Neural progenitor cell (in vitro differentiated cells): Measurements from ENCODE around the gene SND1. TPM values are rescaled to one million over a fixed set of nuclear protein-coding genes. Genes with fewer than 3 reads are reported as not detected.

Experiments used
- DNase-seq: peaks from one replicate; pipeline ENCODE4 v3.0.0-alpha.2; 2016; ENCODE audit warnings: low spot score
- H2AFZ ChIP-seq: fragments of 200-600 bp; sonication (generic); replicated peaks from 2 replicates; pipeline ENCODE4 v1.6.1; 2016; ENCODE audit warnings: antibody characterized with exemption
- H3F3A ChIP-seq: fragments of 200-600 bp; sonication (generic); 2 replicates; pipeline ENCODE4 v1.6.1; 2016; ENCODE audit warnings: antibody characterized with exemption, low read depth
- H3K27ac ChIP-seq: fragments of 200-600 bp; sonication (generic); 2 replicates; pipeline ENCODE4 v1.5.1; 2016; ENCODE audit warnings: mild to moderate bottlenecking
- H3K27me3 ChIP-seq: fragments of 200-600 bp; sonication (generic); 2 replicates; pipeline ENCODE4 v1.6.1; 2016; ENCODE audit warnings: mild to moderate bottlenecking, moderate library complexity
- H3K36me3 ChIP-seq: fragments of 200-600 bp; sonication (generic); 2 replicates; pipeline ENCODE4 v1.5.1; 2016
- H3K4me1 ChIP-seq: fragments of 200-600 bp; sonication (generic); 2 replicates; pipeline ENCODE4 v1.6.1; 2016; ENCODE audit warnings: mixed run types
- H3K4me2 ChIP-seq: fragments of 200-600 bp; sonication (generic); 2 replicates; pipeline ENCODE4 v1.6.1; 2016
- H3K4me3 ChIP-seq: fragments of 200-600 bp; sonication (generic); 2 replicates; pipeline ENCODE4 v1.5.1; 2016
- H3K79me2 ChIP-seq: fragments of 200-600 bp; sonication (generic); 2 replicates; pipeline ENCODE4 v1.6.1; 2016; ENCODE audit warnings: low read depth
- H3K9ac ChIP-seq: fragments of 200-600 bp; sonication (generic); 2 replicates; pipeline ENCODE4 v1.6.1; 2016
- H3K9me3 ChIP-seq: fragments of 200-600 bp; sonication (generic); 2 replicates; pipeline ENCODE4 v1.5.1; 2016; ENCODE audit warnings: low read depth
- H4K20me1 ChIP-seq: fragments of 200-600 bp; sonication (generic); 2 replicates; pipeline ENCODE4 v1.6.1; 2016; ENCODE audit warnings: low read depth
- H3K27ac Mint-ChIP-seq: 3 replicates; pipeline ENCODE4 v1.8.0; 2021; ENCODE audit warnings: mixed read lengths
- H3K27me3 Mint-ChIP-seq: 2 replicates; pipeline ENCODE4 v1.8.0; 2022; ENCODE audit warnings: low read depth, mild to moderate bottlenecking, inconsistent platforms, moderate library complexity, mixed read lengths; ENCODE audit not compliant: insufficient read depth
- H3K36me3 Mint-ChIP-seq: 3 replicates; pipeline ENCODE4 v1.8.0; 2021; ENCODE audit warnings: mixed read lengths
- H3K4me1 Mint-ChIP-seq: 3 replicates; pipeline ENCODE4 v1.8.0; 2021; ENCODE audit warnings: mixed read lengths
- H3K4me3 Mint-ChIP-seq: 3 replicates; pipeline ENCODE4 v1.8.0; 2021; ENCODE audit warnings: mild to moderate bottlenecking, moderate library complexity, mixed read lengths
- H3K9me3 Mint-ChIP-seq: 3 replicates; pipeline ENCODE4 v1.8.0; 2020; ENCODE audit warnings: mixed read lengths
- EZH2 ChIP-seq: fragments of 200-600 bp; sonication (generic); IDR thresholded peaks from 2 replicates; pipeline ENCODE4 v1.6.1; 2017; ENCODE audit warnings: antibody characterized with exemption, mild to moderate bottlenecking, moderate library complexity
- EZH2phosphoT487 ChIP-seq: fragments of 200-600 bp; sonication (generic); IDR thresholded peaks from 2 replicates; pipeline ENCODE4 v1.6.1; 2017; ENCODE audit warnings: antibody characterized with exemption
- total RNA-seq: library from RNA; depleted of rRNA; stranded (reverse); fragments of >200 nt; gene quantifications from 2 replicates; pipeline ENCODE4 v1.2.3, GENCODE V29; 2015; ENCODE audit warnings: low replicate concordance
- TF ChIP-seq, protein P1 (sequence below): fragments of 200-600 bp; sonication (generic); IDR thresholded peaks from 2 replicates; pipeline ENCODE4 v1.5.1; 2017; ENCODE audit warnings: antibody characterized with exemption, mild to moderate bottlenecking

SND1 gene
- total RNA-seq, 1 donor from 2014 or later: 154 TPM

DNA sequence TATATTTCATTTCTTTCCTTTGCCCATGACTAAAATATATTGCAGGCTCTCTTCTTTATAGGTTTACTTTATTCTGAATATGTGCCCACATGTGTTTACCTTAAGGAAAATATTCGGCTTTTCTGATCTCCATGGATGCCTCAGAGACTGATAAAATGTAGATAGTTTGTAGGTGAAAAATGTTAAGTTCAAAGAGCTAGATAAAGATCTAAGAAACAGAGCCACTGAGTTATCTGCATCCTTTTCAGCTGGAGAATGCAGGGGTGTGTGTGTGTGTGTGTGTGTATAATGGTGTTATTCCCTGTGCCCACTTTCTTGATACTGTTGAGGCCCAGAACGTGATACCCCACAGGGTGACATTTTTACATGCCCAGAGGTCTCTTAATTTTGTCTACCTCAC is 228.5 kb downstream of the SND1 start:
- DNase-seq: no peak
- Histone ChIP-seq H3K9me3 (no peaks in the 10 kb centered on the region), H3K9ac (no peak overlapping the region), H3F3A (no peaks in the 10 kb centered on the region), H3K79me2 (peaks cover 18% of the 10 kb centered on the region), H2AFZ (no peak overlapping the region), H3K27ac (no peak overlapping the region), H3K27me3 (no peaks in the 10 kb centered on the region), H3K36me3 (no peaks in the 10 kb centered on the region), H3K4me1 (peaks cover 28% of the 10 kb centered on the region), H4K20me1 (peaks cover 6% of the 10 kb centered on the region), H3K4me3 (no peak overlapping the region), H3K4me2 (no peak overlapping the region)
- TF ChIP-seq EZH2phosphoT487 (no peak), EZH2 (no peak)
- TF ChIP-seq, protein P1, sequence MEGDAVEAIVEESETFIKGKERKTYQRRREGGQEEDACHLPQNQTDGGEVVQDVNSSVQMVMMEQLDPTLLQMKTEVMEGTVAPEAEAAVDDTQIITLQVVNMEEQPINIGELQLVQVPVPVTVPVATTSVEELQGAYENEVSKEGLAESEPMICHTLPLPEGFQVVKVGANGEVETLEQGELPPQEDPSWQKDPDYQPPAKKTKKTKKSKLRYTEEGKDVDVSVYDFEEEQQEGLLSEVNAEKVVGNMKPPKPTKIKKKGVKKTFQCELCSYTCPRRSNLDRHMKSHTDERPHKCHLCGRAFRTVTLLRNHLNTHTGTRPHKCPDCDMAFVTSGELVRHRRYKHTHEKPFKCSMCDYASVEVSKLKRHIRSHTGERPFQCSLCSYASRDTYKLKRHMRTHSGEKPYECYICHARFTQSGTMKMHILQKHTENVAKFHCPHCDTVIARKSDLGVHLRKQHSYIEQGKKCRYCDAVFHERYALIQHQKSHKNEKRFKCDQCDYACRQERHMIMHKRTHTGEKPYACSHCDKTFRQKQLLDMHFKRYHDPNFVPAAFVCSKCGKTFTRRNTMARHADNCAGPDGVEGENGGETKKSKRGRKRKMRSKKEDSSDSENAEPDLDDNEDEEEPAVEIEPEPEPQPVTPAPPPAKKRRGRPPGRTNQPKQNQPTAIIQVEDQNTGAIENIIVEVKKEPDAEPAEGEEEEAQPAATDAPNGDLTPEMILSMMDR: no peak
- no peak overlapping the region for H3K4me3 Mint-ChIP-seq
- no peak overlapping the region for H3K27ac Mint-ChIP-seq
- no peaks in the 10 kb centered on the region for H3K36me3 Mint-ChIP-seq
- H3K9me3 Mint-ChIP-seq: no peaks in the 10 kb centered on the region
- H3K27me3 Mint-ChIP-seq: no peaks in the 10 kb centered on the region
- H3K4me1 Mint-ChIP-seq: peaks cover 24% of the 10 kb centered on the region

DNA sequence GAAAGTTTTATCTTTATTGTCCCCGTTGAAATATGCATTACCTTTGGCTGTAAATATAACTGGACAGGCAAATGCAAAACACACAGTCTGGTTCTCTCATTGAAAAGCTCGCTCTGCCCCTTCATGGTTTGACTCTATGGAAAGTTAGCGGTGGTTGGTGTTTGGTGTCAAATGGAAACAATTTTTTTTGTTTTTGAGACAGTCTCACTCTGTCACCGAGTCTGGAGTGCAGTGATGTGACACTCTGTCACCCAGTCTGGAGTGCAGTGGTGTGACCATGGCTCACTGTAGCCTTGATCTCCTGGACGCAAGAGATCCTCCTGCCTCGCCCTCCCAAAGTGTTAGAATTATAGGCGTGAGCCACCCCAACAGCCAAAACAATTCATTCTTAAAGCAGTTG is 229.6 kb downstream of the SND1 start:
- H3K27me3 Mint-ChIP-seq: no peaks in the 10 kb centered on the region
- no peak overlapping the region for H3K27ac ChIP-seq
- H3K4me3 Mint-ChIP-seq: no peak overlapping the region
- no peak overlapping the region for H3K27ac Mint-ChIP-seq
- H3K36me3 Mint-ChIP-seq: no peaks in the 10 kb centered on the region
- H3K9me3 Mint-ChIP-seq: no peaks in the 10 kb centered on the region
- TF ChIP-seq EZH2: no peak
- no peak for TF ChIP-seq EZH2phosphoT487
- TF ChIP-seq, protein P1: no peak
- DNase-seq: no peak
- H3F3A ChIP-seq: no peaks in the 10 kb centered on the region
- H3K4me3 ChIP-seq: no peak overlapping the region
- H3K9me3 ChIP-seq: no peaks in the 10 kb centered on the region
- H3K4me2 ChIP-seq: no peak overlapping the region
- H3K36me3 ChIP-seq: no peaks in the 10 kb centered on the region
- peaks cover 29% of the 10 kb centered on the region for H3K4me1 ChIP-seq
- H2AFZ ChIP-seq: no peak overlapping the region
- no peaks in the 10 kb centered on the region for H3K27me3 ChIP-seq
- peaks cover 29% of the 10 kb centered on the region for H3K4me1 Mint-ChIP-seq
- no peak overlapping the region for H3K9ac ChIP-seq
- no peaks in the 10 kb centered on the region for H4K20me1 ChIP-seq
- H3K79me2 ChIP-seq: peaks cover 7% of the 10 kb centered on the region

DNA sequence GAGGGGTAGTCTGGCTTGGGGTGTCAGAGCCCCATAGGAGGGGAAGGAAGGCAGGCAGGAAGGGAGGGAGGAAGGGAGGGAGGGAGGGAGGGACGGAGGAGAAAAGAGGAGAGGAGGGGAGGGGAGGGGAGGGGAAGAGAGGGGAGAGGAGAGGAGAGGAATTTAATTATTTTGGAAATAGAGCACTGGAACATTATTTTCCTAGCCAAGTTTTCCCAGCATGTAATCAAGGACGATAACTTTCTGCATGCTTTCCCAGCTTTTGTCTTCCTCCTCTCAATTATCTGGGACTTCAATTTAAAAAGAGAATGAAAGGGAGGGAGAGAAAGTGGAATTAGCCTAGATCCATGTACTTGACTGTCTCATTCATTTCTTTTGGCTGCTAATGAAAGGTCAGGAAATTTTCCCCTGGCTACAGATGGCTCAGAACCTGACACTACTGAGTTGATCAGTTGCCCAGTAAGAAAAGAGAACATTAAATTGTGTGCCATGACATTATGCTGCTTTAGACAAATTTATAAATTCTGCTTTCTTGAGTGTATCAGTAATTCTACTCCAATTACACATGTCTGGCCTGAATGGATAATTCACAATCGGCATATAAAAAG is 230.4 kb downstream of the SND1 start:
- H3K27me3 ChIP-seq: no peaks in the 10 kb centered on the region
- DNase-seq: no peak
- Mint-ChIP-seq H3K27ac (no peak overlapping the region), H3K36me3 (no peaks in the 10 kb centered on the region), H3K4me3 (no peak overlapping the region), H3K4me1 (peaks cover 37% of the 10 kb centered on the region), H3K27me3 (no peaks in the 10 kb centered on the region), H3K9me3 (no peaks in the 10 kb centered on the region)
- no peak overlapping the region for H3K27ac ChIP-seq
- peaks cover 5% of the 10 kb centered on the region for H3K79me2 ChIP-seq
- no peaks in the 10 kb centered on the region for H3K36me3 ChIP-seq
- TF ChIP-seq EZH2phosphoT487 (no peak), EZH2 (no peak)
- TF ChIP-seq, protein P1: no peak
- H4K20me1 ChIP-seq: no peaks in the 10 kb centered on the region
- no peak overlapping the region for H3K9ac ChIP-seq
- H3K4me2 ChIP-seq: no peak overlapping the region
- H3F3A ChIP-seq: peaks cover 8% of the 10 kb centered on the region
- H3K4me1 ChIP-seq: peaks cover 37% of the 10 kb centered on the region
- no peak overlapping the region for H3K4me3 ChIP-seq
- no peaks in the 10 kb centered on the region for H3K9me3 ChIP-seq
- no peak overlapping the region for H2AFZ ChIP-seq
